Fibroblast of the aortic adventitia (primary cell): ENCODE measurements around the gene TRIM9. TPM values are rescaled to one million over a fixed set of nuclear protein-coding genes. Genes with fewer than 3 reads are reported as not detected.

ENCODE experiments used
- DNase-seq: peaks from one replicate; pipeline ENCODE4 v3.0.0-alpha.2; 2010; ENCODE audit warnings: low read depth
- H3K4me3 ChIP-seq: 2 replicates; pipeline ENCODE4 v1.5.1; 2011; ENCODE audit warnings: low read depth, mild to moderate bottlenecking, control low read depth, low read length, moderate library complexity
- total RNA-seq: library from RNA; depleted of rRNA; stranded (reverse); fragments of >200 nt; gene quantifications from 2 replicates; pipeline ENCODE4 v1.2.3, GENCODE V29; 2012; ENCODE audit warnings: low replicate concordance
- TF ChIP-seq, protein P1 (sequence below): IDR thresholded peaks from 2 replicates; pipeline ENCODE4 v1.5.1; 2011; ENCODE audit warnings: mild to moderate bottlenecking, low read length, control low read depth, inconsistent platforms; ENCODE audit not compliant: insufficient read depth

The TRIM9 gene
- total RNA-seq, 1 donor, result 1.6 TPM

DNA sequence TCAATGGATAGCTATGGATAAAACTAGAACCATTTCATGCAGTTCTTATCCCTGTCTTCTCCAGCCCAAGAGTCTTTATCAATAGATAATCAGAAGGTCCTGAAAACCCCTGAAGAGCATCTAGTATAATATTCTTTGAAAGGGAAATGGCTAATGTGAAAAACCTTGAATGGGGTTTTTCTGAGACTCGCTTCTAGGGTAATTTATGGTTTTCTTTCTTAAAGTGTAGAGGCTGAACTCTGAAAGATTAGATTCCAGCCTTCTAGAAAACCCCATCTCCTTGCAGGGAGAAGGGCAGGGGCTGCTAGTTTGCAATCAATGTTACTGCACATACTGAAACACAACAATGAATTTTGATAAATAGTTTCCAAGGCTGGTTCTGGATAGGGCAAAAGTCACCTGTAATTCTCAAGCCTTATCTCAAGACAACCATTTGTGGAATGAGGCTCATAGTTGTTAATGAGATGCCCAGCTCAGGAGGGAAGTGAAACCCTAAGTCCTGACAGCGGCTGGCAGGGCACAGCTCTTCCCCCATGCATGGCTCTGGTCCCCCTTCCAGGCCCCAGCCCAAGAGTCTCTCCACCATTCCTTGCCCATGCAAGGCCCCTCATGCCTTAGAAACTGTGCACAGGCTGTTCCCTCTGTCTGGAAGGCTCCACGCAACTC, 116.9 kb downstream of the TRIM9 start:
- TF ChIP-seq, protein P1, sequence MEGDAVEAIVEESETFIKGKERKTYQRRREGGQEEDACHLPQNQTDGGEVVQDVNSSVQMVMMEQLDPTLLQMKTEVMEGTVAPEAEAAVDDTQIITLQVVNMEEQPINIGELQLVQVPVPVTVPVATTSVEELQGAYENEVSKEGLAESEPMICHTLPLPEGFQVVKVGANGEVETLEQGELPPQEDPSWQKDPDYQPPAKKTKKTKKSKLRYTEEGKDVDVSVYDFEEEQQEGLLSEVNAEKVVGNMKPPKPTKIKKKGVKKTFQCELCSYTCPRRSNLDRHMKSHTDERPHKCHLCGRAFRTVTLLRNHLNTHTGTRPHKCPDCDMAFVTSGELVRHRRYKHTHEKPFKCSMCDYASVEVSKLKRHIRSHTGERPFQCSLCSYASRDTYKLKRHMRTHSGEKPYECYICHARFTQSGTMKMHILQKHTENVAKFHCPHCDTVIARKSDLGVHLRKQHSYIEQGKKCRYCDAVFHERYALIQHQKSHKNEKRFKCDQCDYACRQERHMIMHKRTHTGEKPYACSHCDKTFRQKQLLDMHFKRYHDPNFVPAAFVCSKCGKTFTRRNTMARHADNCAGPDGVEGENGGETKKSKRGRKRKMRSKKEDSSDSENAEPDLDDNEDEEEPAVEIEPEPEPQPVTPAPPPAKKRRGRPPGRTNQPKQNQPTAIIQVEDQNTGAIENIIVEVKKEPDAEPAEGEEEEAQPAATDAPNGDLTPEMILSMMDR, result no peak
- DNase-seq, result no peak
- no peak overlapping the region for H3K4me3 ChIP-seq

DNA sequence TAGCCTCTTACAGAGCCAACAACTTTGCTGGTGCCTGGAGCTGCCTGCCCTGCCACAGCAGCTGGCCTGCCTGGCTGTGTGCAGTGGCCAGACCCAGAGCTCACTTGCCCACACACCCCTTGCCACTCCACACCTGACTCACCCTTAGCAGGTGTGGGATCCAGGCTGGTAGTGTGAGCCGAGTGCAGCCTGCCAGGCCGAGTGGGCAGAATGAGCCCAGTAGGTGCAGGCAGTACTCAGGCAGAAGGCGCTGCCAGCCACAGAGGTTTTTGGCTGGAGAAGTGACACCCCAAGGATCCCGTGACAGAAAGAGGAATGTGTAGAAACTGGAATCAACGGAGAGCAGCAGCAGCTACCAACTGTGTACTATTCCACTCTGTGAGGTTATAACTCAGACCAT, 120.8 kb downstream of the TRIM9 start:
- no peak for DNase-seq
- H3K4me3 ChIP-seq, result no peak overlapping the region
- TF ChIP-seq, protein P1, result no peak

DNA sequence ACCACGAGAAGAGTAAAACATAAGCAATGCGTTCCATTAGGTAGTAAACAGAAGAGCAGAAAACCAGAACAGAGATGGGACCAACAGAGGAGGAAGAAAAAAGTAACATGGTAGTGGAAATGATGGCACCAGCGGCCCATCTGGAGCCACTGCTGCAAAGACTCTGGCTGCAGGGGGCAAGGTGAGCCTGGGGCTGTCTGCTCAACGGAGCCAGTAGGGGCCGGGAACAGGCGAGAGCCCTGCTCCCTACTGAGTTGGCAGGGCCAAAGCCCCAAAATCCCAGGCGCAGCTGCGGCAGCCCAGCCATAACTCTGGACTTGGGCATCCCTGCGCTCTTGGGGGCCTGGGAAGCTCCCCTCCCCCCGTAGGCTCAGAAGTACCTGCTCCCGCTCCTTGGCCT, 122.2 kb downstream of the TRIM9 start:
- DNase-seq, result no peak
- H3K4me3 ChIP-seq, result no peak overlapping the region
- TF ChIP-seq, protein P1, result no peak

DNA sequence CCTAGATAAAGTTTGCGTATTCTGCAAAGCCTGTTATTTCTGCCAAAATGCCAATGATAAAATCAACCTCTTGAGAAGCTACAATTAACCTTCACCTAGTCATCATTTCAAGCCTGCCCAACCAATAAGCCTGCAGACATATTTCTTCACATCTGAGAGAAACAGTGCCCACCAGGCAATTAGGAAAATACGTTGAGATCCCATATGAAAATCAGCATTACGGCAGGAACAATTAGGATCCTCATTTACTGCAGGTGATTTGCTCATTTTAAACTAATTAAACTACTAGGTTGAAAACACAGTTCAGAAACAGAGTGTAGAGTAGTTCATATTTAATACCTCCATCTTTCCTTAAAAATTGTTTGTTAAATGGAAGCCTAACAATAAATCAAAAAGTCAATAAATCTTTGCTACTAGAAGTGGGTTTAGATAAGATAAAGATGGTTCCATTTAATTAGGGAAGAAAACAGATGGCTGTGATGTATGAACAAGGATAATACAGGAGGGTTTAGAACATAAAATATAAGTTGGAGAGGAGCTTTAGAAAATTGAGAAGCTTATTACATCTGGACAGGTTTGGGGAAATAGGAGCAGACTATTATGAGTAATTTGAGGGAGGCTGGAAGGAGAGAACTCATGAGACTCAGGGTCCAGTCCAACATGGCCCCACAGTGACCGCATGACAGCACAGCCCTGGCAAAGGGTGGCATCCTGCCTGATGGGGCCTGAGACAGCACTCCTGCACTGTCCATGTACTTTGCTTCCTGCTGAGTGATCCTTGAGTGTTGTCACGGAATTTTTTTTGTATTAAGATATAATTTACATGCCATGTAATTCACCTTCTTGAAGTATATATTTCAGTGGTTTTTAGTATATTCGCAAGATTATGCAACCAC, 123.8 kb downstream of the TRIM9 start:
- H3K4me3 ChIP-seq, result no peak overlapping the region
- TF ChIP-seq, protein P1, result no peak
- DNase-seq, result no peak

DNA sequence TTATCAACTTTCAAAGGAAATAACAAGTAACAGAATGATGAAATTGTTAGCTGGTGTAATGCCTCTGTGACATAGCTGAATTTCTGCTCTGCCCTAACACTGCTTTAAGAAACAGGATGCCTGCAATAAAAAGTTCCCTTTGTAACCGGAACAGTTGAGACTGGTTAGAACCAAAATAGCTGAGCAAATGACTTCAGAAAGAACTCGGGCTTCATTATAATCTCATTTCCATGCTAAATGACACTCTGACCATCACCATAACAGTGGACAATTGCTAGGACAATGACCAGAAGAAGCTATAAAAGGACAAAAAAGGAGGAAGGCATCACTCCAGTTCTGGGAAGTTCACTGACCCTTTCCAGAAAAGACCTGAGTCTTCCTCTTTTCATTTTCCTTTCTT, 127.1 kb downstream of the TRIM9 start:
- H3K4me3 ChIP-seq, result no peak overlapping the region
- TF ChIP-seq, protein P1, result no peak
- no peak for DNase-seq

DNA sequence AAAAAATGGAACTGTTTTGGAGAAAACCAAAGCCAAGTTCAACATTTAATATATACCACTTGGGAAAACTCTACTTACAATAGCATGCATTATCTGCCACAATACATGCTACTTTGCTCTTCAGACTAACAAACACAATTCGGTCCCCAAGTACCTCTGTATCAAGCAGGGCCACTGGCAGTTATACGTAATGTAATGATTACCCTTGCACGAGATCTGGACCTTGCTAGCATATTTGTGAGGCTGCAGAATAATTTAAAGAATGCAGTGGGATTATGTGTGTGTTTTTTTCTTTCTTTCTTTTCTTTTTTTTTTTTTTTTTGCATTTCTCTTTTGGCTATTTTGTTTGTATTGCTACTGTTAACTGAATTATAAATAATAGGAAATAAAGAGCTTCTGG, 127.8 kb downstream of the TRIM9 start:
- H3K4me3 ChIP-seq, result no peak overlapping the region
- peak; percentile 49 for DNase-seq
- TF ChIP-seq, protein P1, result no peak
